HepG2 (cell line): ENCODE measurements around the gene UBA6. TPM values are rescaled to one million over a fixed set of nuclear protein-coding genes. Genes with fewer than 3 reads are reported as not detected.
"Not testable (repeated sequence)": the region's sequence is repeated elsewhere in the genome, so short reads cannot be mapped to it uniquely, and the experiment has no call there.

ENCODE experiments used
- ATAC-seq: fragments of 200-7000 bp; cut with Tn5 transposase; 3 replicates; pipeline ENCODE4 v1.9.1; 2020; ENCODE audit warnings: mild to moderate bottlenecking, moderate library complexity
- BruUV-seq: library from RNA; stranded (reverse); fragments of 400-500 nt; replicated peaks from 2 replicates; lab custom pipeline; 2021; lab: Mats Ljungman, UMichigan
- CTCF ChIA-PET: fragments of 300-600 bp; formaldehyde crosslinking; extraction: SDS; loops from one replicate; lab custom pipeline; 2021; ENCODE audit warnings: low total read pairs, inconsistent platforms, low intra/inter-chr PET ratio; lab: Yijun Ruan, JAX
- POLR2A ChIA-PET: fragments of 350-600 bp; sonication (Branson Sonifier 250); formaldehyde crosslinking; loops from one replicate; lab custom pipeline; 2020; ENCODE audit warnings: antibody characterized with exemption, inconsistent platforms; lab: Yijun Ruan, JAX
- DNase-seq: peaks from one replicate; pipeline ENCODE4 v3.0.0-alpha.2; 2015; ENCODE audit warnings: low spot score
- FAIRE-seq: peaks from 3 replicates; lab custom pipeline; 2011; peaks lifted over from hg19 to GRCh38; lab: Jason Lieb, UNC
- H2AFZ ChIP-seq: one replicate; pipeline ENCODE4 v1.6.1; 2011; ENCODE audit warnings: low read length, inconsistent platforms
- H3K27ac ChIP-seq: fragments of 300-600 bp; 3 replicates; pipeline ENCODE4 v1.8.0; 2011; ENCODE audit warnings: mixed run types, mild to moderate bottlenecking, mixed read lengths, low read length, inconsistent platforms; ENCODE audit not compliant: insufficient read depth; ENCODE audit errors: extremely low read length
- H3K27me3 ChIP-seq, 2 experiments: fragments of 200-600 bp in 1 of 2; 2 replicates in 1 of 2; 3 replicates in 1 of 2; pipeline versions ENCODE4 v1.6.0 to v1.8.0; 2011; ENCODE audit warnings: low read length in 2 of 2, mild to moderate bottlenecking in 2 of 2, moderate library complexity in 2 of 2, inconsistent platforms in 1 of 2; ENCODE audit not compliant: insufficient read depth in 2 of 2, control insufficient read depth in 1 of 2
- H3K36me3 ChIP-seq, 2 experiments: fragments of 200-600 bp in 1 of 2; replicated peaks in 1 of 2; 2 replicates in 1 of 2; 3 replicates in 1 of 2; pipeline versions ENCODE4 v1.5.1 to v1.8.0; 2011; ENCODE audit warnings: low read length in 2 of 2, inconsistent platforms in 1 of 2; ENCODE audit not compliant: insufficient read depth in 2 of 2, control insufficient read depth in 1 of 2
- H3K4me1 ChIP-seq: 2 replicates; pipeline ENCODE4 v1.5.1; 2012; ENCODE audit warnings: low read length, inconsistent platforms; ENCODE audit not compliant: insufficient read depth
- H3K4me2 ChIP-seq: 2 replicates; pipeline ENCODE4 v1.6.0; 2011; ENCODE audit warnings: low read depth, low read length, inconsistent platforms
- H3K4me3 ChIP-seq, 3 experiments: fragments of 200-600 bp in 1 of 3; sonication (generic), shearing (Covaris generic) in 1 of 3; replicated peaks in 1 of 3; 2 replicates each; pipeline ENCODE4 v1.5.1; 2011 to 2016; ENCODE audit warnings: low read length in 3 of 3, inconsistent platforms in 2 of 3, low read depth in 2 of 3, mild to moderate bottlenecking in 2 of 3, control low read depth in 1 of 3, mixed read lengths in 1 of 3; ENCODE audit not compliant: insufficient read depth in 1 of 3
- H3K79me2 ChIP-seq: one replicate; pipeline ENCODE4 v1.6.1; 2011; ENCODE audit warnings: low read length, inconsistent platforms; ENCODE audit not compliant: insufficient read depth
- H3K9ac ChIP-seq: 2 replicates; pipeline ENCODE4 v1.6.0; 2011; ENCODE audit warnings: mild to moderate bottlenecking, low read depth, low read length, inconsistent platforms; ENCODE audit not compliant: insufficient read depth
- H3K9me3 ChIP-seq: 2 replicates; pipeline ENCODE4 v1.5.1; 2012; ENCODE audit warnings: mild to moderate bottlenecking, low read length
- H4K20me1 ChIP-seq: 2 replicates; pipeline ENCODE4 v1.6.0; 2011; ENCODE audit warnings: inconsistent platforms, mild to moderate bottlenecking, low read length, moderate library complexity; ENCODE audit not compliant: insufficient read depth
- ARNT2 ChIP-seq: sonication (generic); formaldehyde crosslinking; IDR thresholded peaks from 2 replicates; pipeline ENCODE4 v1.8.0; 2022; ENCODE audit warnings: mild to moderate bottlenecking, low read depth, missing genetic modification reagents, moderate library complexity
- FOXA1 ChIP-seq, 2 experiments: fragments of 450-650 bp in 1 of 2; sonication (generic) in 1 of 2; formaldehyde crosslinking in 1 of 2; IDR thresholded peaks; 2 replicates each; pipeline versions ENCODE4 v1.4.0 to v1.6.1; 2016 to 2020; ENCODE audit warnings: missing genetic modification reagents in 1 of 2
- HMGA1 ChIP-seq: sonication (generic); formaldehyde crosslinking; conservative IDR thresholded peaks from 2 replicates; pipeline ENCODE4 v1.4.0; 2020; ENCODE audit warnings: missing genetic modification reagents
- KDM1A ChIP-seq: IDR thresholded peaks from 2 replicates; pipeline ENCODE4 v1.6.1; 2016; ENCODE audit warnings: missing compliant biosample characterization
- SMARCC2 ChIP-seq: fragments of 450-650 bp; IDR thresholded peaks from 2 replicates; pipeline ENCODE4 v1.6.1; 2017; ENCODE audit warnings: antibody characterized with exemption, mild to moderate bottlenecking
- ZBTB2 ChIP-seq: sonication (generic); formaldehyde crosslinking; IDR thresholded peaks from 2 replicates; pipeline ENCODE4 v1.8.0; 2022; ENCODE audit warnings: low read depth, missing genetic modification reagents
- ZBTB4 ChIP-seq: sonication (generic); formaldehyde crosslinking; IDR thresholded peaks from 2 replicates; pipeline ENCODE4 v1.4.0; 2020; ENCODE audit warnings: missing genetic modification reagents, mild to moderate bottlenecking, borderline replicate concordance
- ZNF557 ChIP-seq: sonication (generic); formaldehyde crosslinking; IDR thresholded peaks from 2 replicates; pipeline ENCODE4 v1.4.0; 2020; ENCODE audit warnings: missing genetic modification reagents
- ZNF605 ChIP-seq: sonication (generic); formaldehyde crosslinking; IDR thresholded peaks from 2 replicates; pipeline ENCODE4 v1.8.0; 2022; ENCODE audit warnings: mild to moderate bottlenecking, missing genetic modification reagents
- ZNF816 ChIP-seq: sonication (generic); formaldehyde crosslinking; IDR thresholded peaks from 2 replicates; pipeline ENCODE4 v1.8.0; 2022; ENCODE audit warnings: missing genetic modification reagents, mild to moderate bottlenecking, borderline replicate concordance
- WGBS: methylation state at CpG from one replicate; pipeline ENCODE4 v1.1.6; 2017; ENCODE audit warnings: low lambda C conversion rate; 5-methylcytosine and 5-hydroxymethylcytosine counted together
- in situ Hi-C: cut with HindIII; loops from 2 replicates; pipeline ENCODE4 v1.10.0; 2017; ENCODE audit warnings: low pct_unique_long_range_greater_than_20kb; ENCODE audit not compliant: extremely low pct_ligation_motif_present
- intact Hi-C: fragments of 100-400 bp; cut with micrococcal nuclease; formaldehyde crosslinking; loops from one replicate; pipeline ENCODE4 v1.10.0; 2022; ENCODE audit not compliant: unreplicated experiment
- polyA plus RNA-seq, 8 experiments: library from polyadenylated mRNA; depleted of rRNA in 3 of 8; stranded (reverse) in 7 of 8; unstranded in 1 of 8; fragments of >200 nt; fragmentation: Illumina TruSeq in 4 of 8; extraction: Trizol in 4 of 8; gene quantifications; 2 replicates each; pipeline versions ENCODE4 v1.2.1 to v1.2.3, GENCODE V29; 2011 to 2016; ENCODE audit warnings: low read depth in 4 of 8, missing spikeins in 1 of 8, mixed read lengths in 1 of 8; ENCODE audit not compliant: insufficient read depth in 1 of 8
- total RNA-seq, 5 experiments: library from RNA; depleted of rRNA; stranded (reverse); fragments of >200 nt; fragmentation: Illumina TruSeq; extraction: Trizol; gene quantifications; 2 replicates each; pipeline ENCODE4 v1.2.3, GENCODE V29; 2016; ENCODE audit warnings: low read depth in 1 of 5

Gene UBA6
- total and polyA plus RNA-seq, 2 of the 13 experiments (the other 11 are each of a cell fraction or from before 2014, with no cell fraction given), result 33.3 to 75.4 TPM

GRCh38 chr4:67636978-67637377 lies 64.0 kb downstream of the UBA6 start:
- ATAC-seq, POLR2A ChIA-PET, DNase-seq, H2AFZ ChIP-seq, CTCF ChIA-PET, H3K79me2 ChIP-seq, H4K20me1 ChIP-seq, intact Hi-C loops, H3K9me3 ChIP-seq, H3K27me3 ChIP-seq, H3K27ac ChIP-seq, FAIRE-seq, in situ Hi-C loops, H3K4me2 ChIP-seq, BruUV-seq, H3K9ac ChIP-seq, H3K4me3 ChIP-seq, H3K4me1 ChIP-seq: not testable (repeated sequence)
- peaks cover 8 to 52% of the 10 kb centered on the region in 2 experiments for H3K36me3 ChIP-seq
- 94% methylated on average over 7 of the region's 30 CpGs for WGBS

- BruUV-seq, result no TSS peak
- TF ChIP-seq FOXA1 (IDR thresholded peaks at IDR 0.05), result no peak
- no peak for TF ChIP-seq FOXA1 (CRISPR knock-in tag; IDR thresholded peaks at IDR 0.05)
- TF ChIP-seq KDM1A (CRISPR knock-in tag), result no peak
- no peak for TF ChIP-seq HMGA1 (CRISPR knock-in tag)
- TF ChIP-seq ZNF816, result no peak
- no peak for TF ChIP-seq ZNF605 (CRISPR knock-in tag)
- TF ChIP-seq ARNT2 (CRISPR knock-in tag), result no peak
- no peak for TF ChIP-seq SMARCC2
- TF ChIP-seq ZBTB4 (CRISPR knock-in tag), result no peak
- TF ChIP-seq ZBTB2 (CRISPR knock-in tag), result no peak
- no peak for TF ChIP-seq ZNF557 (CRISPR knock-in tag)
Measured at GRCh38 chr4:67635331-67635730, 65.6 kb downstream of the UBA6 start.

More at GRCh38 chr4:67635331-67635730, 65.6 kb downstream of the UBA6 start:
- ChIA-PET POLR2A (no interaction called here), CTCF (no interaction called here)
- no peaks in the 10 kb centered on the region for H3K79me2 ChIP-seq
- in situ Hi-C loops, result no loop called here
- H3K27me3 ChIP-seq, result no peaks in the 10 kb centered on the region
- FAIRE-seq (no peak), DNase-seq (no peak), ATAC-seq (no peak)
- no peak overlapping the region for H2AFZ ChIP-seq
- H3K36me3 ChIP-seq, result peaks cover 8 to 54% of the 10 kb centered on the region in 2 experiments
- no peaks in the 10 kb centered on the region for H4K20me1 ChIP-seq
- no peak overlapping the region for H3K27ac ChIP-seq
- no peak overlapping the region for H3K4me3 ChIP-seq
- no peaks in the 10 kb centered on the region for H3K4me1 ChIP-seq
- no peak overlapping the region for H3K9ac ChIP-seq
- no peaks in the 10 kb centered on the region for H3K9me3 ChIP-seq
- no peak overlapping the region for H3K4me2 ChIP-seq
- WGBS, result 97% methylated on average over 2 of the region's 2 CpGs
- intact Hi-C loops, result no loop called here
